ENCODE measurements around the gene MSANTD1.

Gene MSANTD1

DNA sequence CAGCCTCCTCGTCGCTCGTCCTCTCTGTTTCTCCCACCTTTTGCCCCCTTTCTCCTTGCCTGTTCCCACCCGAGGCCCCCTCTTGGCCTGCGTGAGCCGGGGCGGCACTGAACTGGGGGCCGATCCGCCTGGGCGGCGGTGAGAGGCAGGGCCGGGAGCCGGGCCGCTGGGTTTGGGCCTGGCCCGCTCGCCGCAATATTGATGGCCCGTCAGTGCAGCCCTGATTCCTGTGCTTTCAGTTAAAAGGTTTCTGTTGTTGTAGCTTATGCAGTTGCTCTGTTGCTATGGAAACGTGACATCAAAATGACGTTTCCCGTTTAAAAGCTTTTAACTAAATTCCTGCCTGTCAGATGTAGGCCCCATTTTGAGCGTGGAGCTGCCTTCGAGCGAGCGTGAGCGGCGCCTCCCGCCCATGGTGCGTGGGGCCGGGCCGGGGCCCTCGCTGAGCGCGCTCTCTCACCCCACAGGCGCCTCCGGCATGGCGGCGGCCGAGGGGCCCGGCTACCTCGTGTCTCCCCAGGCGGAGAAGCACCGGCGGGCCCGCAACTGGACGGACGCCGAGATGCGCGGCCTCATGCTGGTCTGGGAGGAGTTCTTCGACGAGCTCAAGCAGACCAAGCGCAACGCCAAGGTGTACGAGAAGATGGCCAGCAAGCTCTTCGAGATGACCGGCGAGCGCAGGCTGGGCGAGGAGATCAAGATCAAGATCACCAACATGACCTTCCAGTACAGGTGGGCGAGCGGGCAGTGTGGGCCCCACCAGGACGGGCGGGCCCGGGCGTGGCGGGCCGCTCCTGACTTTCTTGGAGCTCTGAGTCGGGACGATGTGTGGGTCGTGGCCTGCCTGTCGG, at the start of gene MSANTD1:
MSANTD1 (plus strand) TSS at position 349 of the 851 bp plus-strand sequence; CDS start at position 413, 64 bp downstream.
- no peak for TF ChIP-seq CTCF (IDR thresholded peaks at IDR 0.05; ENCODE audit: low read depth, low read length, missing control alignments)
- DNase-seq (ENCODE audit: extremely low read depth, low read depth), result peak; percentile 39
- no peak within 1 kb of the TSS for H3K4me3 ChIP-seq (replicated peaks; ENCODE audit: low read depth, low read length)

- DNase-seq (ENCODE audit: extremely low read depth, low read depth), result no peak
- no peak for TF ChIP-seq CTCF (IDR thresholded peaks at IDR 0.05; ENCODE audit: low read depth, low read length, missing control alignments)
- no peak overlapping the region for H3K4me3 ChIP-seq (replicated peaks; ENCODE audit: low read depth, low read length)
Measured at GRCh38 chr4:3199653-3200422, 49.1 kb upstream of the MSANTD1 start.

DNA sequence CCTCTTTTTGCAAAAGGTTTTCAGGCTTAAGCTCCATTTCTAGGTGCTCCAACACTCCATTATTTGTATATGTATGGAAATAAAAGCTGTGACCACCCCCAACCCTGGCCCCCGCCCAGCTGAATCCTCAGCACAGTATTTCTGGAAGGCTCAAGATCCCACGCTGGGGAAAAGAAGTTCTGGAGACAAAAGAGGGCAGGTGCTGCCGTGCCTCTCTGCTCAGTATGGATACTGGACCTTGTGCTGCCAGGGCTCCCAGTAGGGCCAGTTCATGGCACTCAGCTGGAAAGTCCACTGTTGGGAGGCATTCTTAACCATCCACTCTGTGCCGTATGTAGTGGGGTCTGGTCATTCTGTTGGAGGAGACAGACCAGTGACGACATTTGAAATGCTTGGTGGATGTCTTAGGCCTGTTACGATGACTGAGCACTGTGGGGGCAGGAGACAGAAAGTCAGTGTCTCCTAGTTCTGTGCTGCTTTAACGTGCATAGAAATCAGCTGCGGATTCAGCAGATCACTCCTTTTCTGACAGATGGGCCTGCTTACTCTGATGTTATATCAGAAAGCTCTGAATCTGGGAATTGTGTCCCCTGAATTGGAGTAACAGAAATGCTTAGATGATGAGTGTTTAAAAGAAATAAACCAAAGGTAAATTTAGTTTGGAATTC, 48.4 kb upstream of the MSANTD1 start:
- no peak overlapping the region for H3K4me3 ChIP-seq (replicated peaks; ENCODE audit: low read depth, low read length)
- DNase-seq (ENCODE audit: extremely low read depth, low read depth), result no peak

GRCh38 chr4:3201718-3202702, 46.9 kb upstream of the MSANTD1 start:
- DNase-seq (ENCODE audit: extremely low read depth, low read depth), result no peak
- no peak for TF ChIP-seq CTCF (IDR thresholded peaks at IDR 0.05; ENCODE audit: low read depth, low read length, missing control alignments)
- H3K4me3 ChIP-seq (replicated peaks; ENCODE audit: low read depth, low read length), result no peak overlapping the region

More for the DNA sequence above, 48.4 kb upstream of the MSANTD1 start:
- TF ChIP-seq CTCF (IDR thresholded peaks at IDR 0.05; ENCODE audit: low read depth, low read length, missing control alignments), result no peak

DNA sequence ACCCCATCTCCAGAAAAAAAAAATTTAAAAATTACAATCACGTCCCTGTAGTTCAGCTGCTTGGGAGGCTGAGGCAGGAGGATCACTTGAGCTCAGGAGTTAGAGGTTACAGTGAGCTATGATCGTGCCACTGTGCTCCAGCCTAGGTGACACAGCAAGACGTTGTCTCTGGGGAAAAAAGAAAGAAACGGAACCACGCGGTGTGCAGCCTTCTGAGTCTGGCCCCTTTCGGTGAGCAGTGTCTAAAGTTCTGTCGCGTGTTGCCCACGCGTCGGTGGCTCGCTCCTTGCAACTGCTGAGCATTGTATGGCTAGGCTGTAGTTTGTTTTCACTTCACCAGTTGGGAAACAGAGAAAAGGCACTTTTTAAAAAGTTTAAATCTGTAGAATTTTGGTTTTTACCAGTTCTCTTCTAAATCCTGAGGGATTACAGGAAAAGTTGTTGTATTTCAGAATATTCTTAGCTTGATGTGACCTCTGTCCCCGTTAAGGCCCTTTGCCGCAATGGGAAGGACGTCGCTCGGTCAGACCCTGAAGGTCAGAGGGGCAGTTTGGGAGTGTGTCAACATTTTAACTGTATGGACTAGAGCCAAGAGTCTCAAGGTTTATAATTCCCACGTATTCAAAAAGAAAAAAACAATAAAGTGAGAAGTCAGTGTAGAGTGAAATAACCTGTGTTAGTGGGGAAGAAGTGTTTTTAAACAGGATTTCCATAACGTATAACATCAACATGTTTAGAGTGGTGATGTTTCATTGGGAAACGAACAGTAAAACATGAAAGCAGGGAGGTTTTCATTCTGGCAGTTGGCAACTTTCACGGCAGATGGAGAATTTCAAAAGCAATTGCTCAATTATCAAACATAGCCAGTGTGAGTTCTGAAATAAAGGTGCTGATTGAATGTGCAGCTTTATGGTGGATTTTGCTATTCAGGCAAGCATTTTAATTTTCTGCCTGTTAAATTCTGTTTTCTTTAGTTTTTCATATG, 45.8 kb upstream of the MSANTD1 start:
- no peak overlapping the region for H3K4me3 ChIP-seq (replicated peaks; ENCODE audit: low read depth, low read length)
- no peak for TF ChIP-seq CTCF (IDR thresholded peaks at IDR 0.05; ENCODE audit: low read depth, low read length, missing control alignments)
- DNase-seq (ENCODE audit: extremely low read depth, low read depth), result no peak

Measured in HFF-Myc (cell line).